ENCODE results near the gene ISL1.
A peak's percentile ranks its signal among the peaks of the same experiment; 100 is the strongest.

The ISL1 gene

GRCh38 chr5:51387884-51388275, 4.6 kb downstream of the ISL1 start:
- DNase-seq, result peak; percentile 44

DNA sequence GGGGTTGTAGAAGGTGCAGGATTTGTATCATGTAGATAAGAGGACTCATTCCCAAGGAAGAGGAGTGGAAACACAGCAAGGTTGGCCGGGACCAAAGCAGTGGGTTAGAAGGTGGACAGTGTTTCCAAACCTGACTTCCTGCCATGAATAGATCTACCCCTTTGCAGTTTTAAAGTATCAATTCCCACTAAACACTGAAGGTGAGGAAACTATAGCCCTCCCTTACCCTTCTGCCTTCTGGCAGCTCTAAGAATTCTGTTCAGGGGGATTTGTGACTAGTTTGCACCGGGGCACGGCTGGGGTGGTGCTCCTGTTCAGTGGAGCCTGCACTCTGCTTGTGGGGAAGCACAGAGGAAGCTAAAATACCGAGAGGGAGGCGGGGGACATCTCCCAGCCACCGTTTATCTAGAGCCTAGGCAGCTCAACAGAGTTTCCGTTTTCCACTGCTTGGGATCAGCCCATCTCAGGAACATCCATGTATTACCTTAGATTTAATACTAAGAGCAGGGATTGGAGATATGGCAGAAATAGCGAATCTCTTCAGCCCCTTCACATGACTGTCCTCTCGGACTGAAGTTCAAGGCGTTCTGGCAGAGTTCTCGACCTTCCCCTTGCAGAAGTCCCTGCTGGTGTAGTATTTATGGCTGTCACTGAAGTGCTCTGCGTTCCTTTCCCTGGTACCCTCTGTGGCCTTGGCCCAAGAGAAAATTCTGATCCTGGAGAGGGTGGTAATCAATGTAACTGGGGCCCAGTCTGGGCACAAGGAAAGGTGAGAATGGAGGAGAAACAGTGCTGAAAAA, 5.4 kb downstream of the ISL1 start:
- no peak for DNase-seq

GRCh38 chr5:51389288-51389576, 6.0 kb downstream of the ISL1 start:
- no peak for DNase-seq

- no peak for DNase-seq
Measured at GRCh38 chr5:51389577-51390463, 6.6 kb downstream of the ISL1 start.

DNA sequence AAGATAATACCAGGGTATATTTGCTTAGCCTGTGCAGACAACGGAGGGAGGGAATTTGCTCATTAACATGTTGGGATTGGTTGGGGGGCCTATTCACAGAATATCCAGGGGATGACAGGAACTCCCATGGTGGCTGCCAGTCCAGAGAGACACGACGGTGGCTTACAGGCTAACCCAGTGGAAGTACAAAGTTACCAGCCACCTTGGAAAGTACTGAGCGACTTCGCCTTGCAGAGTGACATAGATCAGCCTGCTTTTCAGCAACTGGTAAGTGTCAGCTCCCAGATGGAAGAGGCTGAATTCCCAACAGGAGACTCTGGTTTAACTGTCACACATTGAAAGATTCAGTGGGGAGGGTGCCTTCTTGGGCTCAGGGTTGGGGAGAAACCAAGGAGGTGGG, 7.9 kb downstream of the ISL1 start:
- DNase-seq, result no peak

DNA sequence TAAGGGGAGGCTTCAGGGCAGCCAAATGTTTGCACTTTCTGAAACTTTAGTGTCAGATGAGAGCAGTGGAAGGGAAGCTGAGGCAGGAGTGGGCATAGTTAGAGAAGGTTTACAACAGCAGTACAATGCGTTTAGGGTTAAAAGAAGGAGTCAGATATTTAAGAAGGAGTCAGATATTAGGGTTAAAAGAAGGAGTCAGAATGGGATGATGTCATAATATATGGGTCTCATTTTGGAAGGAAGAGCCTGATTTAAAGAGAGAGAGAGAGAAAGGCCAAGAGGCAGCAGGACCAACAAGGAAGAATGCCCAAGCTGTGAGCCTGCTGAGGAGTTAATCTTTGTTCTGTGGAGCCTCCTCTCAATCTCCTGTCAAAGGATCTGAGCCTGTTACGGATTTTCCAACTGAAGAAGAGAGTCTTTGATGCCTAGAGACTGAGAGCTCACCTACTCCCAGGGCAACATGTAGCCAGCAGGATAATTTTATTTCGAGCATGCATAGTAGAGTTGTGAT, 9.5 kb downstream of the ISL1 start:
- DNase-seq, result no peak

DNA sequence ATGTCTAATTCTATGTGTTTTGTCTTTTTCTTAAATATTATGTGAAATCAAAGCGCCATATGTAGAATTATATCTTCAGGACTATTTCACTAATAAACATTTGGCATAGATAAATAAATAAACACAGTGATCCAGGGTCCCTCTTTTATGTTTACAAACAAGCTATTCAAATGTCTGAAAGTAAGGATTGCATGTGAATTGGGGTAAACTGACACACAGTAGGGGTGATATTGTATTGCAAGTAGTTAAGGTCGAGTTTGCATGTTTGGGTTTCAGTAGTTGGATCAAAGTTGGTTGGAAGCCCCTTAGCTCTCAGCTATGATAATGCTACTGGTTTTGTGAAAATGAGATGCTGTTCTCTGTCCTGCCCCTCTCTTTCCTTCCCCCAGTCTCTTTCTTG, 11.4 kb downstream of the ISL1 start:
- no peak for DNase-seq

DNA sequence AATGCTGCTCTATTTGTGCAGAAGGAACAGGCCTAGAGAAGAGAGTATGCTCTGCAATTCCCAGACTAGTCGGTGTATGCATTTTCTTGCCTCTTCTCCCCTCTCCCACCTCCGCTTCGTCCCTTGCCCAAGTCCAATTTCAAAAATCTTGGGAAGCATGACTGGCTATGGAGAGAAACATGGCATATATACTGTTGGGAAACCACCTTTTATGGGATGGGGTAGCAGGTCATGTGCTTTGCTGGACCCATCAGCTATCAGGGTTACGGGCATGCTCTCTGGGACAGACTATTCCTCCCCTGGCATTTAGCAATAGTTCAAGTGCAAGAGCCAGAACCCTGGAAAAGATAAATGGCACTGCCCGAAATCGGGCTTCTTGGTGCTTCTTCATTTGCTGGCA, 12.0 kb downstream of the ISL1 start:
- no peak for DNase-seq

GRCh38 chr5:51395666-51396356, 12.6 kb downstream of the ISL1 start:
- DNase-seq, result no peak

- DNase-seq, result no peak
Measured at GRCh38 chr5:51396797-51397196, 13.5 kb downstream of the ISL1 start.

DNA sequence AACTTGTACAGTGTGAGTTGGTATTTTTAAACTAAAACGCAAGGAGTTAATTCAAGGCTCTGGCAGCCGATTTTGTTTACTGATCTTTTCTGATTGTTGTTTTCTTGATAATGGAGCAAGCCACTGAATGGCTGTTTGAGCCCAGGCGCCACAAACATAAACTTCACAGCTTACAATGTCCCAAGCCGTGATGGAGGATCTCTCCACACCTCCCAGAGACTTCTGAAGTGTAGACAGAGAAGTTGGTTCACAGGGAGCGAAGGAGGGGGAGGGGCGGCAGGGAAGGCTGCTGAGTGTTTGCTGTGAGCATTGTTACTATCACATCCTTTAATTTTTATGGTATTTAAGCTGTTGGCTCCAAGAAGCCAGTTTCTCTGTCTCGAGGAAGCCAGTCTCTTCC, 14.7 kb downstream of the ISL1 start:
- no peak for DNase-seq

- no peak for DNase-seq
Measured at GRCh38 chr5:51398875-51399642, 15.8 kb downstream of the ISL1 start.

DNA sequence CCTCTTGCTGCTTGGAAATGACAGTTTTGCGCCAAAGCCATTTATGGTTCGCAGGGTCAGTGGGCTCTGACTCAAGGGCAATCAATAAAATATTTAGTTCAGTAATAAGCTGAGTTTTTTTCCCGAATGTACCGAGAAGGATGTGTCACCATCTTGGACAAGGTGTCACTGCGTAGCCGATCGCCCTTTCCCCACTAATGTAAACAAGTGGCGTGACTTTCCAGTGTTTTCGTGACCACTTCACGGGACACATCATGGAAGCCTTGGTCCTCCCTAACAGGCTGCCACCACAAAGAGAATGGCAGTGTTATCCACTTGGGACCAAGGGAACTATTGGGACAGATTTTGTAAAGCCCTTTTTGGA, 16.4 kb downstream of the ISL1 start:
- no peak for DNase-seq

GRCh38 chr5:51404255-51404654, 21.0 kb downstream of the ISL1 start:
- DNase-seq, result no peak

GRCh38 chr5:51411921-51412325, 28.7 kb downstream of the ISL1 start:
- DNase-seq, result no peak

DNA sequence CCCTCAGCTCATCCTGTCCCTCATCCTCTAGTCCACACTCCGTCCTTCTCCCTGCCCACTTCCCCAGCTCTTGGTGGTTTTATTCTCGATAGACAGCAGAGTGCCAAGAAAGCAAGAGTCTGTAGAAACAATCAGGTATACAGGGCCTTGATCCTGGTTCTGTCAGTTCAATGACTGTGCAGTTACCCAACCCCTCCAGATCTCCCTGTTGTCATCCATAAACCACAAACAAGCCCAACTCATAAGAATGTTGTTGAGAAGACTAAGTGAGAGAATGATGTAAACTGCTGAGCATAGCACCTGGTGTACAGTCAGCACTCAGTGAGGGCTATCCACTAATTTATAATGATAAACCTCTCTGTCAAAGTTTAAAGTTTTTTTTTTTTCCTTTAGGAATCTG, 31.3 kb downstream of the ISL1 start:
- no peak for DNase-seq

GRCh38 chr5:51416149-51416548, 32.9 kb downstream of the ISL1 start:
- DNase-seq, result no peak

- no peak for DNase-seq
Measured at GRCh38 chr5:51433052-51433710, 49.9 kb downstream of the ISL1 start.

- no peak for DNase-seq
Measured at GRCh38 chr5:51439232-51439631, 56.0 kb downstream of the ISL1 start.
